K562 (cell line): ENCODE data around the gene PRSS38. TPM values are rescaled to one million over a fixed set of nuclear protein-coding genes. Genes with fewer than 3 reads are reported as not detected.

ENCODE experiments used
- KAT2B ChIP-seq: IDR thresholded peaks from one replicate; pipeline ENCODE4 v1.6.1; 2012; ENCODE audit warnings: low read depth, mild to moderate bottlenecking, control low read depth, inconsistent platforms, low read length, moderate library complexity
- TSC22D4 ChIP-seq: fragments of 450-650 bp; IDR thresholded peaks from 2 replicates; pipeline ENCODE4 v1.6.1; 2016; ENCODE audit warnings: missing genetic modification characterization, missing biosample characterization, control low read depth
- ZKSCAN3 ChIP-seq: fragments of 250-450 bp; sonication (Bioruptor Pico); IDR thresholded peaks from 2 replicates; pipeline ENCODE4 v1.4.0; 2020
- ZNF280A ChIP-seq: fragments of 450-650 bp; IDR thresholded peaks from 2 replicates; pipeline ENCODE4 v1.6.1; 2018; ENCODE audit warnings: mild to moderate bottlenecking, low read depth; ENCODE audit not compliant: partially characterized antibody
- polyA plus RNA-seq, 8 experiments: library from polyadenylated mRNA; depleted of rRNA in 4 of 8; stranded (reverse) in 5 of 8; unstranded in 3 of 8; fragments of >200 nt; fragmentation: Nextera tagmentation in 2 of 8; fragmentation: Illumina TruSeq in 1 of 8; extraction: Ambion mirVana in 2 of 8; extraction: Trizol in 1 of 8; gene quantifications; 2 replicates each; pipeline versions ENCODE4 v1.2.1 to v1.2.3, GENCODE V29; 2011 to 2014; ENCODE audit warnings: inconsistent platforms in 1 of 8, missing spikeins in 1 of 8
- total RNA-seq, 7 experiments: library from RNA; depleted of rRNA in 6 of 7; stranded (reverse); fragments of >200 nt in 6 of 7; fragmentation: Illumina TruSeq in 2 of 7; extraction: Trizol in 2 of 7; gene quantifications; 2 replicates each; pipeline versions ENCODE4 v1.2.1 to v1.2.3, GENCODE V29; 2011 to 2021; ENCODE audit warnings: low replicate concordance in 1 of 7
- TF ChIP-seq, protein P1 (sequence below): fragments of 250-450 bp; sonication (Bioruptor Pico); IDR thresholded peaks from 2 replicates; pipeline ENCODE4 v1.6.1; 2021; ENCODE audit warnings: mild to moderate bottlenecking
- TF ChIP-seq, protein P2 (sequence below): fragments of 200-600 bp; sonication (generic); IDR thresholded peaks from one replicate; pipeline ENCODE4 v1.6.1; 2012; ENCODE audit warnings: mild to moderate bottlenecking, low read depth, low read length, inconsistent platforms
- TF ChIP-seq, protein P3 (sequence below): fragments of 450-650 bp; IDR thresholded peaks from 2 replicates; pipeline ENCODE4 v1.6.1; 2016; ENCODE audit warnings: low read depth, mild to moderate bottlenecking, moderate library complexity

The PRSS38 gene
- total and polyA plus RNA-seq, 9 of the 15 experiments (the other 6 are each of a cell fraction or from before 2014, with no cell fraction given) = 0.09 to 0.14 TPM; not detected in 7

- TF ChIP-seq, protein P1, sequence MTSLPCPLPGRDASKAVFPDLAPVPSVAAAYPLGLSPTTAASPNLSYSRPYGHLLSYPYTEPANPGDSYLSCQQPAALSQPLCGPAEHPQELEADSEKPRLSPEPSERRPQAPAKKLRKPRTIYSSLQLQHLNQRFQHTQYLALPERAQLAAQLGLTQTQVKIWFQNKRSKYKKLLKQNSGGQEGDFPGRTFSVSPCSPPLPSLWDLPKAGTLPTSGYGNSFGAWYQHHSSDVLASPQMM = no peak
- TF ChIP-seq KAT2B = no peak
- TF ChIP-seq, protein P2, sequence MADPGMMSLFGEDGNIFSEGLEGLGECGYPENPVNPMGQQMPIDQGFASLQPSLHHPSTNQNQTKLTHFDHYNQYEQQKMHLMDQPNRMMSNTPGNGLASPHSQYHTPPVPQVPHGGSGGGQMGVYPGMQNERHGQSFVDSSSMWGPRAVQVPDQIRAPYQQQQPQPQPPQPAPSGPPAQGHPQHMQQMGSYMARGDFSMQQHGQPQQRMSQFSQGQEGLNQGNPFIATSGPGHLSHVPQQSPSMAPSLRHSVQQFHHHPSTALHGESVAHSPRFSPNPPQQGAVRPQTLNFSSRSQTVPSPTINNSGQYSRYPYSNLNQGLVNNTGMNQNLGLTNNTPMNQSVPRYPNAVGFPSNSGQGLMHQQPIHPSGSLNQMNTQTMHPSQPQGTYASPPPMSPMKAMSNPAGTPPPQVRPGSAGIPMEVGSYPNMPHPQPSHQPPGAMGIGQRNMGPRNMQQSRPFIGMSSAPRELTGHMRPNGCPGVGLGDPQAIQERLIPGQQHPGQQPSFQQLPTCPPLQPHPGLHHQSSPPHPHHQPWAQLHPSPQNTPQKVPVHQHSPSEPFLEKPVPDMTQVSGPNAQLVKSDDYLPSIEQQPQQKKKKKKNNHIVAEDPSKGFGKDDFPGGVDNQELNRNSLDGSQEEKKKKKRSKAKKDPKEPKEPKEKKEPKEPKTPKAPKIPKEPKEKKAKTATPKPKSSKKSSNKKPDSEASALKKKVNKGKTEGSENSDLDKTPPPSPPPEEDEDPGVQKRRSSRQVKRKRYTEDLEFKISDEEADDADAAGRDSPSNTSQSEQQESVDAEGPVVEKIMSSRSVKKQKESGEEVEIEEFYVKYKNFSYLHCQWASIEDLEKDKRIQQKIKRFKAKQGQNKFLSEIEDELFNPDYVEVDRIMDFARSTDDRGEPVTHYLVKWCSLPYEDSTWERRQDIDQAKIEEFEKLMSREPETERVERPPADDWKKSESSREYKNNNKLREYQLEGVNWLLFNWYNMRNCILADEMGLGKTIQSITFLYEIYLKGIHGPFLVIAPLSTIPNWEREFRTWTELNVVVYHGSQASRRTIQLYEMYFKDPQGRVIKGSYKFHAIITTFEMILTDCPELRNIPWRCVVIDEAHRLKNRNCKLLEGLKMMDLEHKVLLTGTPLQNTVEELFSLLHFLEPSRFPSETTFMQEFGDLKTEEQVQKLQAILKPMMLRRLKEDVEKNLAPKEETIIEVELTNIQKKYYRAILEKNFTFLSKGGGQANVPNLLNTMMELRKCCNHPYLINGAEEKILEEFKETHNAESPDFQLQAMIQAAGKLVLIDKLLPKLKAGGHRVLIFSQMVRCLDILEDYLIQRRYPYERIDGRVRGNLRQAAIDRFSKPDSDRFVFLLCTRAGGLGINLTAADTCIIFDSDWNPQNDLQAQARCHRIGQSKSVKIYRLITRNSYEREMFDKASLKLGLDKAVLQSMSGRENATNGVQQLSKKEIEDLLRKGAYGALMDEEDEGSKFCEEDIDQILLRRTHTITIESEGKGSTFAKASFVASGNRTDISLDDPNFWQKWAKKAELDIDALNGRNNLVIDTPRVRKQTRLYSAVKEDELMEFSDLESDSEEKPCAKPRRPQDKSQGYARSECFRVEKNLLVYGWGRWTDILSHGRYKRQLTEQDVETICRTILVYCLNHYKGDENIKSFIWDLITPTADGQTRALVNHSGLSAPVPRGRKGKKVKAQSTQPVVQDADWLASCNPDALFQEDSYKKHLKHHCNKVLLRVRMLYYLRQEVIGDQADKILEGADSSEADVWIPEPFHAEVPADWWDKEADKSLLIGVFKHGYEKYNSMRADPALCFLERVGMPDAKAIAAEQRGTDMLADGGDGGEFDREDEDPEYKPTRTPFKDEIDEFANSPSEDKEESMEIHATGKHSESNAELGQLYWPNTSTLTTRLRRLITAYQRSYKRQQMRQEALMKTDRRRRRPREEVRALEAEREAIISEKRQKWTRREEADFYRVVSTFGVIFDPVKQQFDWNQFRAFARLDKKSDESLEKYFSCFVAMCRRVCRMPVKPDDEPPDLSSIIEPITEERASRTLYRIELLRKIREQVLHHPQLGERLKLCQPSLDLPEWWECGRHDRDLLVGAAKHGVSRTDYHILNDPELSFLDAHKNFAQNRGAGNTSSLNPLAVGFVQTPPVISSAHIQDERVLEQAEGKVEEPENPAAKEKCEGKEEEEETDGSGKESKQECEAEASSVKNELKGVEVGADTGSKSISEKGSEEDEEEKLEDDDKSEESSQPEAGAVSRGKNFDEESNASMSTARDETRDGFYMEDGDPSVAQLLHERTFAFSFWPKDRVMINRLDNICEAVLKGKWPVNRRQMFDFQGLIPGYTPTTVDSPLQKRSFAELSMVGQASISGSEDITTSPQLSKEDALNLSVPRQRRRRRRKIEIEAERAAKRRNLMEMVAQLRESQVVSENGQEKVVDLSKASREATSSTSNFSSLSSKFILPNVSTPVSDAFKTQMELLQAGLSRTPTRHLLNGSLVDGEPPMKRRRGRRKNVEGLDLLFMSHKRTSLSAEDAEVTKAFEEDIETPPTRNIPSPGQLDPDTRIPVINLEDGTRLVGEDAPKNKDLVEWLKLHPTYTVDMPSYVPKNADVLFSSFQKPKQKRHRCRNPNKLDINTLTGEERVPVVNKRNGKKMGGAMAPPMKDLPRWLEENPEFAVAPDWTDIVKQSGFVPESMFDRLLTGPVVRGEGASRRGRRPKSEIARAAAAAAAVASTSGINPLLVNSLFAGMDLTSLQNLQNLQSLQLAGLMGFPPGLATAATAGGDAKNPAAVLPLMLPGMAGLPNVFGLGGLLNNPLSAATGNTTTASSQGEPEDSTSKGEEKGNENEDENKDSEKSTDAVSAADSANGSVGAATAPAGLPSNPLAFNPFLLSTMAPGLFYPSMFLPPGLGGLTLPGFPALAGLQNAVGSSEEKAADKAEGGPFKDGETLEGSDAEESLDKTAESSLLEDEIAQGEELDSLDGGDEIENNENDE = no peak
- no peak for TF ChIP-seq ZNF280A
- TF ChIP-seq, protein P3, sequence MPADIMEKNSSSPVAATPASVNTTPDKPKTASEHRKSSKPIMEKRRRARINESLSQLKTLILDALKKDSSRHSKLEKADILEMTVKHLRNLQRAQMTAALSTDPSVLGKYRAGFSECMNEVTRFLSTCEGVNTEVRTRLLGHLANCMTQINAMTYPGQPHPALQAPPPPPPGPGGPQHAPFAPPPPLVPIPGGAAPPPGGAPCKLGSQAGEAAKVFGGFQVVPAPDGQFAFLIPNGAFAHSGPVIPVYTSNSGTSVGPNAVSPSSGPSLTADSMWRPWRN = no peak
- no peak for TF ChIP-seq TSC22D4 (tag)
- TF ChIP-seq ZKSCAN3 (CRISPR knock-in tag) = no peak
Measured at GRCh38 chr1:227816750-227817446, 1.4 kb downstream of the PRSS38 start (continued).
